ENCODE data around the gene NENF. TPM values are rescaled to one million over a fixed set of nuclear protein-coding genes. Genes with fewer than 3 reads are reported as not detected.
"Not testable (repeated sequence)": the region's sequence is repeated elsewhere in the genome, so short reads cannot be mapped to it uniquely, and the experiment has no call there.

NENF gene
- total RNA-seq, 1 donor from 2014 or later: 27.0 TPM

GRCh38 chr1:212477680-212478466 is 45.2 kb downstream of the NENF start:
- intact Hi-C loops (cut with micrococcal nuclease): loop anchor here (1.0 kb wide), 3 partner anchors 118 to 304 kb away; no protein-coding TSS in a partner anchor

- intact Hi-C loops (cut with micrococcal nuclease): no loop called here
Observed at GRCh38 chr1:212478467-212479025, 45.8 kb downstream of the NENF start.

- intact Hi-C loops (cut with micrococcal nuclease): no loop called here
Observed at GRCh38 chr1:212479188-212479587, 46.5 kb downstream of the NENF start.

GRCh38 chr1:212480711-212481437 is 48.2 kb downstream of the NENF start:
- intact Hi-C loops (cut with micrococcal nuclease): not testable (repeated sequence)

- intact Hi-C loops (cut with micrococcal nuclease): no loop called here
Observed at GRCh38 chr1:212481438-212481767, 48.7 kb downstream of the NENF start.

- intact Hi-C loops (cut with micrococcal nuclease): no loop called here
Observed at GRCh38 chr1:212482006-212482636, 49.4 kb downstream of the NENF start.

GRCh38 chr1:212482637-212483441 is 50.1 kb downstream of the NENF start:
- intact Hi-C loops (cut with micrococcal nuclease): no loop called here

- intact Hi-C loops (cut with micrococcal nuclease): no loop called here
Observed at GRCh38 chr1:212484701-212485570, 52.2 kb downstream of the NENF start.

GRCh38 chr1:212485571-212485912 is 52.8 kb downstream of the NENF start:
- intact Hi-C loops (cut with micrococcal nuclease): no loop called here

- intact Hi-C loops (cut with micrococcal nuclease): no loop called here
Observed at GRCh38 chr1:212485913-212486618, 53.3 kb downstream of the NENF start.

- intact Hi-C loops (cut with micrococcal nuclease): no loop called here
Observed at GRCh38 chr1:212486619-212486975, 53.9 kb downstream of the NENF start.

GRCh38 chr1:212487286-212487685 is 54.6 kb downstream of the NENF start:
- intact Hi-C loops (cut with micrococcal nuclease): no loop called here

GRCh38 chr1:212487774-212488435 is 55.2 kb downstream of the NENF start:
- intact Hi-C loops (cut with micrococcal nuclease): no loop called here

- intact Hi-C loops (cut with micrococcal nuclease): no loop called here
Observed at GRCh38 chr1:212488436-212489283, 55.9 kb downstream of the NENF start.

GRCh38 chr1:212489284-212489859 is 56.7 kb downstream of the NENF start:
- intact Hi-C loops (cut with micrococcal nuclease): no loop called here

- intact Hi-C loops (cut with micrococcal nuclease): no loop called here
Observed at GRCh38 chr1:212490276-212490675, 57.6 kb downstream of the NENF start.

GRCh38 chr1:212491454-212491853 is 58.7 kb downstream of the NENF start:
- intact Hi-C loops (cut with micrococcal nuclease): no loop called here
